BJ (cell line): ENCODE measurements around the gene SETD1B. TPM values are rescaled to one million over a fixed set of nuclear protein-coding genes. Genes with fewer than 3 reads are reported as not detected.

Experiments
- CTCF ChIA-PET: fragments of 350-600 bp; formaldehyde crosslinking; extraction: SDS; loops from one replicate; lab custom pipeline; 2021; ENCODE audit warnings: antibody characterized with exemption, inconsistent platforms; lab: Yijun Ruan, JAX
- POLR2A ChIA-PET: fragments of 300-600 bp; sonication (Branson Sonifier 250); formaldehyde crosslinking; extraction: SDS; loops from one replicate; lab custom pipeline; 2021; ENCODE audit warnings: antibody characterized with exemption; lab: Charles Lee
- DNase-seq: peaks from one replicate; pipeline ENCODE4 v3.0.0-alpha.2; 2011; ENCODE audit warnings: low read depth
- H3K27me3 ChIP-seq: 2 replicates; pipeline ENCODE4 v1.6.0; 2011; ENCODE audit warnings: low read length; ENCODE audit not compliant: control insufficient read depth, insufficient read depth
- H3K36me3 ChIP-seq: 2 replicates; pipeline ENCODE4 v1.5.1; 2011; ENCODE audit warnings: low read length; ENCODE audit not compliant: control insufficient read depth, insufficient read depth
- H3K4me3 ChIP-seq: 2 replicates; pipeline ENCODE4 v1.5.1; 2011; ENCODE audit warnings: low read depth, mild to moderate bottlenecking, control low read depth, low read length
- polyA plus RNA-seq: library from polyadenylated mRNA; depleted of rRNA; stranded (reverse); fragments of >200 nt; gene quantifications from 2 replicates; pipeline ENCODE4 v1.2.3, GENCODE V29; 2011
- TF ChIP-seq, protein P1 (sequence below): IDR thresholded peaks from 2 replicates; pipeline ENCODE4 v1.5.1; 2011; ENCODE audit warnings: low read depth, mild to moderate bottlenecking, control low read depth, inconsistent platforms, low read length, moderate library complexity; ENCODE audit not compliant: insufficient read depth

The SETD1B gene
- polyA plus RNA-seq, 1 experiment: 0.85 TPM

DNA sequence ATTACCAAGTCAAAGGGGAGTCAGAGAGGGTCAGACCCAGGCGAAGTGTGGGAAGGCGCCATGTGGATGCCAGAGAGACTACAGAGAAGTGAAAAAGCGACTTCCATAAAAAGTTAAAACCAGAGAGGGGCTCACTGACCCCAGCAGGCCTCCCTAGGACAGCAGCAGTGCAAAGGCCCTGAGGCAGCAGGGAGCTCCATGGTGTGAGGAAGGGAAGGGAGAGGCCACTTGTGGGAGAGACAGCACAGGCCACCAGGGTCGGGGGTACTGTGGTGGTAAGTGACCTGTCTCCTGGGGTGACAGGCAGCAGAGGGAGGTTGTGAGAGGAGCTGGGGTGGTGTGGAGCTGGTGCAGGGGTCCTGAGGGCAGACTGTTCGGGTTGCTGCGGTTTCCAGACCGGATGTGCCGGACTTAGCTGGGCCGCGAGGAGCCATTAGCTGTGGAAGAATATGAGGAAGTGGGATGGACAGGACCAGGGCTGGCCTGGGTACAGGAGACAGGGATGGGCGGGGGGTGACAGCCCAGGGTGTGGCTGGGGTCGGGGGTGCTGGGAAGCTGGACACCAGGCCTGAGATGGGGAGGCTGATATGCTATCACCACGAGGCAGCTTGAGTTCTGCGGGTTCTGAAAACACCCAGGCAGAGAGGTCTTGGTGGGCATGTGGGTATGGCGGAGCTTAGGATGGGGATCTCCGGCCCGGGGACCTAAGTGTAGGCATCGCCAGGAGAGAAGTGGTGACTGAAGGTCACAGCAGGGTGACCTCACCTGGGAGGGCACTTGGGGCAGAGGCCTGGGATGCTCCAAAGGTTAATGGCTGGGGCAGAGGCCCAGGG lies 22.7 kb downstream of the SETD1B start:
- no peak for DNase-seq
- Histone ChIP-seq H3K27me3 (no peaks in the 10 kb centered on the region), H3K4me3 (no peak overlapping the region), H3K36me3 (peaks cover 56% of the 10 kb centered on the region)
- ChIA-PET CTCF (interaction anchor here (2.3 to 4.7 kb wide), 3 partner anchors 11 to 32 kb away, joined by 14 to 26 read pairs (median 23); partner anchors contain the start of gene RHOF), POLR2A (no interaction called here)
- TF ChIP-seq, protein P1, sequence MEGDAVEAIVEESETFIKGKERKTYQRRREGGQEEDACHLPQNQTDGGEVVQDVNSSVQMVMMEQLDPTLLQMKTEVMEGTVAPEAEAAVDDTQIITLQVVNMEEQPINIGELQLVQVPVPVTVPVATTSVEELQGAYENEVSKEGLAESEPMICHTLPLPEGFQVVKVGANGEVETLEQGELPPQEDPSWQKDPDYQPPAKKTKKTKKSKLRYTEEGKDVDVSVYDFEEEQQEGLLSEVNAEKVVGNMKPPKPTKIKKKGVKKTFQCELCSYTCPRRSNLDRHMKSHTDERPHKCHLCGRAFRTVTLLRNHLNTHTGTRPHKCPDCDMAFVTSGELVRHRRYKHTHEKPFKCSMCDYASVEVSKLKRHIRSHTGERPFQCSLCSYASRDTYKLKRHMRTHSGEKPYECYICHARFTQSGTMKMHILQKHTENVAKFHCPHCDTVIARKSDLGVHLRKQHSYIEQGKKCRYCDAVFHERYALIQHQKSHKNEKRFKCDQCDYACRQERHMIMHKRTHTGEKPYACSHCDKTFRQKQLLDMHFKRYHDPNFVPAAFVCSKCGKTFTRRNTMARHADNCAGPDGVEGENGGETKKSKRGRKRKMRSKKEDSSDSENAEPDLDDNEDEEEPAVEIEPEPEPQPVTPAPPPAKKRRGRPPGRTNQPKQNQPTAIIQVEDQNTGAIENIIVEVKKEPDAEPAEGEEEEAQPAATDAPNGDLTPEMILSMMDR: no peak

GRCh38 chr12:121827351-121828099 lies 23.7 kb downstream of the SETD1B start:
- H3K27me3 ChIP-seq: no peaks in the 10 kb centered on the region
- no peak for DNase-seq
- ChIA-PET CTCF (interaction anchor here (1.2 to 4.7 kb wide), 4 partner anchors 10 to 33 kb away, joined by 6 to 26 read pairs (median 18); partner anchors contain the start of gene RHOF), POLR2A (no interaction called here)
- no peak overlapping the region for H3K4me3 ChIP-seq
- H3K36me3 ChIP-seq: peaks cover 55% of the 10 kb centered on the region
- TF ChIP-seq, protein P1: no peak

- CTCF ChIA-PET: interaction anchor here (1.2 to 4.7 kb wide), 3 partner anchors 10 to 33 kb away, joined by 6 to 26 read pairs (median 14); no protein-coding TSS in a partner anchor
- no peak overlapping the region for H3K4me3 ChIP-seq
- POLR2A ChIA-PET: no interaction called here
- TF ChIP-seq, protein P1: no peak
- no peak for DNase-seq
- H3K36me3 ChIP-seq: peaks cover 52% of the 10 kb centered on the region
- H3K27me3 ChIP-seq: no peaks in the 10 kb centered on the region
These were observed 24.5 kb downstream of the SETD1B start for GRCh38 chr12:121828306-121828705.

- peaks cover 47% of the 10 kb centered on the region for H3K36me3 ChIP-seq
- no peak for DNase-seq
- no peak overlapping the region for H3K4me3 ChIP-seq
- CTCF ChIA-PET: interaction anchor here (2.3 to 4.7 kb wide), 2 partner anchors 9 to 17 kb away, joined by 14 to 26 read pairs; no protein-coding TSS in a partner anchor
- POLR2A ChIA-PET: no interaction called here
- no peaks in the 10 kb centered on the region for H3K27me3 ChIP-seq
- TF ChIP-seq, protein P1: no peak
These were observed 25.0 kb downstream of the SETD1B start for GRCh38 chr12:121828826-121829225.
